ENCODE results near the gene L1CAM. TPM values are rescaled to one million over a fixed set of nuclear protein-coding genes. Genes with fewer than 3 reads are reported as not detected.

L1CAM gene
- total and polyA plus RNA-seq, 9 of the 15 experiments (the other 6 are each of a cell fraction or from before 2014, with no cell fraction given), result 0.09 to 0.86 (median 0.26) TPM; not detected in 3

DNA sequence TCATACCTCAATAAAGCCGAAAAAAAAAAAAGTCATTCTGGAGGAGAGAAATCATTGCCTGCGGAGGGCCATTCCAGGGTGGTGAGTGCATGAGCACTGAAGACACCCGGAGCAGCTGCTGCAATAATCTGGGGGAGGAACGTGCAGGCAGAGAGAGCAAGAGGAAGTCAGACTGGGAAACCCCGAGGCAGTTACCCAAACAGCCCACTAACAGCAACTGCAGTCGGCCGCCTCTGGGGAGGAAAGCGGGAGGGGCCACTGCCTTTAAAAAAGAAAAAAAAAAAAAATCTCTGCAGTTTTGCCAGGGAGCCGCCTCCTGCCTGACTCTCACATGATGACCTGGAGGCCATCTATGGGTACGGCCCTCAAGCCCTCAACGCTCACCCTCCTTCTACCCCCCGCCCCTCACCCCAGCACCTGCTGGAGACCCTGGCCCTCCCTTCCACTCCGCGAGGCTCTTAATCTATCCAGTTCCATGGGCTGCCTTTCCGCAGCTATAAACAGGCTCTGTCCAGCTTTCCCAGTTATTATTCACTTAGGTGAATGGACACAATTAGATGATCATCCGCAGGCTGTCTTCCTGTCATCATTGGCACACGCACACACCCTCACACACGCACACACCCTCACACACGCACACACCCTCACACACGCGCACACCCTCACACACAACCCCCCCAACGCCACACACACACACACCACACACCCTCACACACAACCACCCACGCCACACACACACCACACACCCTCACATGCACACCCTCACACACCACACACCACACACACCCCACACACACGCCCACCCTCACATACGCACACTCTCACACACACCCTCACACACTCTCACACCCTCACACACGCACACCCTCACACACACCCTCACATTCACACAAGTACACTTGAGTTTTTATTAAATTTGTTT, 15.1 kb upstream of the L1CAM start (continued):
- TF ChIP-seq, protein P1, sequence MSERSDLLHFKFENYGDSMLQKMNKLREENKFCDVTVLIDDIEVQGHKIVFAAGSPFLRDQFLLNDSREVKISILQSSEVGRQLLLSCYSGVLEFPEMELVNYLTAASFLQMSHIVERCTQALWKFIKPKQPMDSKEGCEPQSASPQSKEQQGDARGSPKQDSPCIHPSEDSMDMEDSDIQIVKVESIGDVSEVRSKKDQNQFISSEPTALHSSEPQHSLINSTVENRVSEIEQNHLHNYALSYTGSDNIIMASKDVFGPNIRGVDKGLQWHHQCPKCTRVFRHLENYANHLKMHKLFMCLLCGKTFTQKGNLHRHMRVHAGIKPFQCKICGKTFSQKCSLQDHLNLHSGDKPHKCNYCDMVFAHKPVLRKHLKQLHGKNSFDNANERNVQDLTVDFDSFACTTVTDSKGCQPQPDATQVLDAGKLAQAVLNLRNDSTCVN (CRISPR knock-in tag; IDR thresholded peaks at IDR 0.05), result peak; percentile 88
- TF ChIP-seq GABPB2 (CRISPR knock-in tag; conservative IDR thresholded peaks at IDR 0.05) (no peak), KLF16 (IDR thresholded peaks at IDR 0.05) (peak; percentile 65), CCNT2 (IDR thresholded peaks at IDR 0.05; ENCODE audit: borderline replicate concordance, extremely low read depth, insufficient read length, low read depth, low read length) (peak; percentile 11), HDGF (IDR thresholded peaks at IDR 0.05) (no peak)
- TF ChIP-seq, protein P2, sequence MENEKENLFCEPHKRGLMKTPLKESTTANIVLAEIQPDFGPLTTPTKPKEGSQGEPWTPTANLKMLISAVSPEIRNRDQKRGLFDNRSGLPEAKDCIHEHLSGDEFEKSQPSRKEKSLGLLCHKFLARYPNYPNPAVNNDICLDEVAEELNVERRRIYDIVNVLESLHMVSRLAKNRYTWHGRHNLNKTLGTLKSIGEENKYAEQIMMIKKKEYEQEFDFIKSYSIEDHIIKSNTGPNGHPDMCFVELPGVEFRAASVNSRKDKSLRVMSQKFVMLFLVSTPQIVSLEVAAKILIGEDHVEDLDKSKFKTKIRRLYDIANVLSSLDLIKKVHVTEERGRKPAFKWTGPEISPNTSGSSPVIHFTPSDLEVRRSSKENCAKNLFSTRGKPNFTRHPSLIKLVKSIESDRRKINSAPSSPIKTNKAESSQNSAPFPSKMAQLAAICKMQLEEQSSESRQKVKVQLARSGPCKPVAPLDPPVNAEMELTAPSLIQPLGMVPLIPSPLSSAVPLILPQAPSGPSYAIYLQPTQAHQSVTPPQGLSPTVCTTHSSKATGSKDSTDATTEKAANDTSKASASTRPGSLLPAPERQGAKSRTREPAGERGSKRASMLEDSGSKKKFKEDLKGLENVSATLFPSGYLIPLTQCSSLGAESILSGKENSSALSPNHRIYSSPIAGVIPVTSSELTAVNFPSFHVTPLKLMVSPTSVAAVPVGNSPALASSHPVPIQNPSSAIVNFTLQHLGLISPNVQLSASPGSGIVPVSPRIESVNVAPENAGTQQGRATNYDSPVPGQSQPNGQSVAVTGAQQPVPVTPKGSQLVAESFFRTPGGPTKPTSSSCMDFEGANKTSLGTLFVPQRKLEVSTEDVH (IDR thresholded peaks at IDR 0.05; ENCODE audit: low read depth, partially characterized antibody), result no peak
- TF ChIP-seq, protein P3, sequence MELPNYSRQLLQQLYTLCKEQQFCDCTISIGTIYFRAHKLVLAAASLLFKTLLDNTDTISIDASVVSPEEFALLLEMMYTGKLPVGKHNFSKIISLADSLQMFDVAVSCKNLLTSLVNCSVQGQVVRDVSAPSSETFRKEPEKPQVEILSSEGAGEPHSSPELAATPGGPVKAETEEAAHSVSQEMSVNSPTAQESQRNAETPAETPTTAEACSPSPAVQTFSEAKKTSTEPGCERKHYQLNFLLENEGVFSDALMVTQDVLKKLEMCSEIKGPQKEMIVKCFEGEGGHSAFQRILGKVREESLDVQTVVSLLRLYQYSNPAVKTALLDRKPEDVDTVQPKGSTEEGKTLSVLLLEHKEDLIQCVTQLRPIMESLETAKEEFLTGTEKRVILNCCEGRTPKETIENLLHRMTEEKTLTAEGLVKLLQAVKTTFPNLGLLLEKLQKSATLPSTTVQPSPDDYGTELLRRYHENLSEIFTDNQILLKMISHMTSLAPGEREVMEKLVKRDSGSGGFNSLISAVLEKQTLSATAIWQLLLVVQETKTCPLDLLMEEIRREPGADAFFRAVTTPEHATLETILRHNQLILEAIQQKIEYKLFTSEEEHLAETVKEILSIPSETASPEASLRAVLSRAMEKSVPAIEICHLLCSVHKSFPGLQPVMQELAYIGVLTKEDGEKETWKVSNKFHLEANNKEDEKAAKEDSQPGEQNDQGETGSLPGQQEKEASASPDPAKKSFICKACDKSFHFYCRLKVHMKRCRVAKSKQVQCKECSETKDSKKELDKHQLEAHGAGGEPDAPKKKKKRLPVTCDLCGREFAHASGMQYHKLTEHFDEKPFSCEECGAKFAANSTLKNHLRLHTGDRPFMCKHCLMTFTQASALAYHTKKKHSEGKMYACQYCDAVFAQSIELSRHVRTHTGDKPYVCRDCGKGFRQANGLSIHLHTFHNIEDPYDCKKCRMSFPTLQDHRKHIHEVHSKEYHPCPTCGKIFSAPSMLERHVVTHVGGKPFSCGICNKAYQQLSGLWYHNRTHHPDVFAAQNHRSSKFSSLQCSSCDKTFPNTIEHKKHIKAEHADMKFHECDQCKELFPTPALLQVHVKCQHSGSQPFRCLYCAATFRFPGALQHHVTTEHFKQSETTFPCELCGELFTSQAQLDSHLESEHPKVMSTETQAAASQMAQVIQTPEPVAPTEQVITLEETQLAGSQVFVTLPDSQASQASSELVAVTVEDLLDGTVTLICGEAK (IDR thresholded peaks at IDR 0.05), result peak; percentile 62
- TF ChIP-seq, protein P3 (CRISPR knock-in tag; IDR thresholded peaks at IDR 0.05), result no peak
- TF ChIP-seq, protein P4, sequence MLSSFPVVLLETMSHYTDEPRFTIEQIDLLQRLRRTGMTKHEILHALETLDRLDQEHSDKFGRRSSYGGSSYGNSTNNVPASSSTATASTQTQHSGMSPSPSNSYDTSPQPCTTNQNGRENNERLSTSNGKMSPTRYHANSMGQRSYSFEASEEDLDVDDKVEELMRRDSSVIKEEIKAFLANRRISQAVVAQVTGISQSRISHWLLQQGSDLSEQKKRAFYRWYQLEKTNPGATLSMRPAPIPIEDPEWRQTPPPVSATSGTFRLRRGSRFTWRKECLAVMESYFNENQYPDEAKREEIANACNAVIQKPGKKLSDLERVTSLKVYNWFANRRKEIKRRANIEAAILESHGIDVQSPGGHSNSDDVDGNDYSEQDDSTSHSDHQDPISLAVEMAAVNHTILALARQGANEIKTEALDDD (IDR thresholded peaks at IDR 0.05), result no peak

Measured in K562 (cell line).